ENCODE results near the gene STRADB.
A peak's percentile ranks its signal among the peaks of the same experiment; 100 is the strongest.
"Not testable (repeated sequence)": the region's sequence is repeated elsewhere in the genome, so short reads cannot be mapped to it uniquely, and the experiment has no call there.

The STRADB gene

GRCh38 chr2:201432038-201432620 is 19.4 kb upstream of the STRADB start:
- no peak for DNase-seq

GRCh38 chr2:201432621-201433393 is 18.7 kb upstream of the STRADB start:
- DNase-seq = no peak

- DNase-seq = no peak
These were observed 18.0 kb upstream of the STRADB start for GRCh38 chr2:201433394-201433995.

- DNase-seq = no peak
These were observed 15.4 kb upstream of the STRADB start for GRCh38 chr2:201436141-201436540.

GRCh38 chr2:201439336-201439922 is 12.1 kb upstream of the STRADB start:
- DNase-seq = not testable (repeated sequence)

GRCh38 chr2:201440182-201440581 is 11.4 kb upstream of the STRADB start:
- DNase-seq = peak; percentile 81

GRCh38 chr2:201441409-201441808 is 10.1 kb upstream of the STRADB start:
- no peak for DNase-seq

- no peak for DNase-seq
These were observed 6.6 kb upstream of the STRADB start for GRCh38 chr2:201444746-201445465.

- DNase-seq = no peak
These were observed 4.5 kb upstream of the STRADB start for GRCh38 chr2:201447086-201447485.

- no peak for DNase-seq
These were observed 3.5 kb upstream of the STRADB start for GRCh38 chr2:201448061-201448460.

GRCh38 chr2:201448701-201449100 is 2.8 kb upstream of the STRADB start:
- DNase-seq = no peak

GRCh38 chr2:201450954-201451291 is 617 bp upstream of the STRADB start:
- DNase-seq = peak; percentile 22

GRCh38 chr2:201452058-201452921 is 750 bp downstream of the STRADB start:
- DNase-seq = no peak

GRCh38 chr2:201452922-201453643 is 1.5 kb downstream of the STRADB start:
- DNase-seq = no peak

GRCh38 chr2:201458381-201458780 is 6.8 kb downstream of the STRADB start:
- DNase-seq = no peak

- DNase-seq = no peak
These were observed 9.0 kb downstream of the STRADB start for GRCh38 chr2:201460532-201460931.

- DNase-seq = no peak
These were observed 13.0 kb downstream of the STRADB start for GRCh38 chr2:201464547-201464946.

GRCh38 chr2:201465524-201465971 is 14.0 kb downstream of the STRADB start:
- no peak for DNase-seq

GRCh38 chr2:201466050-201466675 is 14.6 kb downstream of the STRADB start:
- no peak for DNase-seq

- no peak for DNase-seq
These were observed 16.1 kb downstream of the STRADB start for GRCh38 chr2:201467666-201468065.

All from NCI-H1105 (cell line).